ENCODE measurements around the gene SEPTIN3.

- TF ChIP-seq FOXJ3 (CRISPR knock-in tag; IDR thresholded peaks at IDR 0.05) (no peak), RBM39 (optimal IDR thresholded peaks at IDR 0.05; ENCODE audit: low read depth, low read length) (no peak), NFXL1 (CRISPR knock-in tag; IDR thresholded peaks at IDR 0.05) (no peak), NR1H2 (CRISPR knock-in tag; IDR thresholded peaks at IDR 0.05) (no peak), POLR2A (conservative IDR thresholded peaks at IDR 0.05) (no peak), ZNF785 (CRISPR knock-in tag; IDR thresholded peaks at IDR 0.05) (no peak), EP300 (IDR thresholded peaks at IDR 0.05; ENCODE audit: low read length) (no peak), YY1 (IDR thresholded peaks at IDR 0.05; ENCODE audit: borderline replicate concordance in 1 of 3, control insufficient read depth in 1 of 3, extremely low read depth in 1 of 3, insufficient read depth in 3 of 3, insufficient read length in 1 of 3, insufficient replicate concordance in 2 of 3, low read depth in 1 of 3, low read length in 2 of 3) (no peak), SIX5 (IDR thresholded peaks at IDR 0.05; ENCODE audit: borderline replicate concordance in 1 of 2, insufficient read depth in 1 of 2, low read depth in 1 of 2, low read length in 2 of 2) (no peak), STAT5A (IDR thresholded peaks at IDR 0.05; ENCODE audit: borderline replicate concordance, low read length) (no peak)
Observed at GRCh38 chr22:42016111-42016510, 46.9 kb downstream of the SEPTIN3 start.
